ENCODE results near the gene AGPAT3.

Gene AGPAT3

GRCh38 chr21:43981871-43982210 is 116.8 kb downstream of the AGPAT3 start:
- DNase-seq = no peak

- DNase-seq = no peak
Observed at GRCh38 chr21:43982489-43983078, 117.6 kb downstream of the AGPAT3 start.

- DNase-seq = no peak
Observed at GRCh38 chr21:43983390-43983789, 118.4 kb downstream of the AGPAT3 start.

GRCh38 chr21:43983860-43984420 is 118.9 kb downstream of the AGPAT3 start:
- no peak for DNase-seq

GRCh38 chr21:43984905-43985689 is 120.1 kb downstream of the AGPAT3 start:
- DNase-seq = no peak

GRCh38 chr21:43985690-43986251 is 120.7 kb downstream of the AGPAT3 start:
- no peak for DNase-seq

GRCh38 chr21:43986544-43987451 is 121.8 kb downstream of the AGPAT3 start:
- DNase-seq = no peak

GRCh38 chr21:43987509-43987908 is 122.5 kb downstream of the AGPAT3 start:
- DNase-seq = no peak

- DNase-seq = no peak
Observed at GRCh38 chr21:43988016-43988415, 123.0 kb downstream of the AGPAT3 start.

- DNase-seq = no peak
Observed at GRCh38 chr21:43988506-43989230, 123.6 kb downstream of the AGPAT3 start.

- DNase-seq = no peak
Observed at GRCh38 chr21:43989401-43989800, 124.4 kb downstream of the AGPAT3 start.

GRCh38 chr21:43991447-43991991 is 126.5 kb downstream of the AGPAT3 start:
- no peak for DNase-seq

GRCh38 chr21:43992121-43992520 is 127.1 kb downstream of the AGPAT3 start:
- DNase-seq = no peak

- DNase-seq = no peak
Observed at GRCh38 chr21:43993420-43993934, 128.5 kb downstream of the AGPAT3 start.

GRCh38 chr21:43994085-43994484 is 129.1 kb downstream of the AGPAT3 start:
- no peak for DNase-seq

GRCh38 chr21:43994646-43995045 is 129.6 kb downstream of the AGPAT3 start:
- DNase-seq = no peak

- DNase-seq = no peak
Observed at GRCh38 chr21:43995521-43996105, 130.6 kb downstream of the AGPAT3 start.

GRCh38 chr21:43997766-43998742 is 133.0 kb downstream of the AGPAT3 start:
- no peak for DNase-seq

GRCh38 chr21:44000360-44000759 is 135.3 kb downstream of the AGPAT3 start:
- no peak for DNase-seq

- DNase-seq = no peak
Observed at GRCh38 chr21:44002511-44002910, 137.5 kb downstream of the AGPAT3 start.

All from fibroblast of upper back skin (primary cell).